OCI-LY7 (cell line): ENCODE measurements around the gene AKAP13.

ENCODE experiments used
- CTCF ChIP-seq: fragments of 200-600 bp; sonication (generic); conservative IDR thresholded peaks from 2 replicates; pipeline ENCODE4 v1.5.1; 2014; ENCODE audit warnings: mild to moderate bottlenecking, antibody characterized with exemption, low read length, moderate library complexity, mixed read lengths
- EZH2phosphoT487 ChIP-seq: fragments of 200-600 bp; sonication (generic); IDR thresholded peaks from 2 replicates; pipeline ENCODE4 v1.6.1; 2018; ENCODE audit warnings: low read depth, borderline replicate concordance, mild to moderate bottlenecking, mixed run types, antibody characterized with exemption, low read length, moderate library complexity, mixed read lengths

GRCh38 chr15:85367741-85368140 lies 12.7 kb upstream of the AKAP13 start:
- TF ChIP-seq CTCF (no peak), EZH2phosphoT487 (no peak)
